Mesendoderm (in vitro differentiated cells): ENCODE measurements around the gene SLC6A15.

Source experiments
- DNase-seq: peaks from one replicate; pipeline ENCODE4 v3.0.0; 2013
- H2AK5ac ChIP-seq: 2 replicates; pipeline ENCODE4 v1.6.1; 2013; ENCODE audit warnings: low read length, inconsistent platforms
- H2BK120ac ChIP-seq: 2 replicates; pipeline ENCODE4 v1.6.1; 2013; ENCODE audit warnings: low read depth, mild to moderate bottlenecking, low read length, moderate library complexity, mixed read lengths
- H2BK15ac ChIP-seq: replicated peaks from 2 replicates; pipeline ENCODE4 v1.6.1; 2013; ENCODE audit warnings: low read depth, mild to moderate bottlenecking, moderate library complexity
- H2BK5ac ChIP-seq: 2 replicates; pipeline ENCODE4 v1.6.1; 2013; ENCODE audit warnings: low read length, inconsistent platforms
- H3K18ac ChIP-seq: 2 replicates; pipeline ENCODE4 v1.6.1; 2013; ENCODE audit warnings: mild to moderate bottlenecking, low read length, mixed read lengths
- H3K23ac ChIP-seq: one replicate; pipeline ENCODE4 v1.6.1; 2013; ENCODE audit warnings: low read length
- H3K27ac ChIP-seq: 2 replicates; pipeline ENCODE4 v1.5.1; 2013; ENCODE audit warnings: low read depth, mild to moderate bottlenecking, inconsistent platforms, low read length, moderate library complexity
- H3K27me3 ChIP-seq: 2 replicates; pipeline ENCODE4 v1.6.1; 2013; ENCODE audit warnings: low read length, control low read depth, mild to moderate bottlenecking, inconsistent platforms; ENCODE audit not compliant: insufficient read depth, poor library complexity
- H3K36me3 ChIP-seq: 2 replicates; pipeline ENCODE4 v1.6.1; 2013; ENCODE audit warnings: low read length, inconsistent platforms; ENCODE audit not compliant: control insufficient read depth, insufficient read depth
- H3K4ac ChIP-seq: one replicate; pipeline ENCODE4 v1.6.1; 2013; ENCODE audit warnings: low read depth, mild to moderate bottlenecking, low read length, moderate library complexity
- H3K4me1 ChIP-seq: 2 replicates; pipeline ENCODE4 v1.6.1; 2013; ENCODE audit warnings: low read depth, low read length, inconsistent platforms; ENCODE audit not compliant: control insufficient read depth
- H3K4me2 ChIP-seq: 2 replicates; pipeline ENCODE4 v1.6.1; 2013; ENCODE audit warnings: low read length
- H3K4me3 ChIP-seq: 2 replicates; pipeline ENCODE4 v1.5.1; 2013; ENCODE audit warnings: mild to moderate bottlenecking, low read length
- H3K56ac ChIP-seq: one replicate; pipeline ENCODE4 v1.6.1; 2013; ENCODE audit warnings: low read length
- H3K79me1 ChIP-seq: 2 replicates; pipeline ENCODE4 v1.6.1; 2013; ENCODE audit warnings: low read length, inconsistent platforms
- H3K79me2 ChIP-seq: 2 replicates; pipeline ENCODE4 v1.6.1; 2013; ENCODE audit warnings: mild to moderate bottlenecking, low read length; ENCODE audit not compliant: control insufficient read depth, insufficient read depth
- H3K9ac ChIP-seq: 2 replicates; pipeline ENCODE4 v1.6.1; 2013; ENCODE audit warnings: low read length, inconsistent platforms
- H4K5ac ChIP-seq: one replicate; pipeline ENCODE4 v1.6.1; 2013; ENCODE audit warnings: low read length
- H4K8ac ChIP-seq: one replicate; pipeline ENCODE4 v1.6.1; 2013; ENCODE audit warnings: low read depth, mild to moderate bottlenecking, control low read depth, low read length, moderate library complexity
- WGBS: extraction: QIAGEN DNeasy Blood & Tissue Kit; methylation state at CpG from one replicate; pipeline ENCODE4 v1.1.7; 2013; ENCODE audit warnings: low lambda C conversion rate, missing lambda C conversion rate; ENCODE audit not compliant: insufficient coverage; ENCODE audit errors: extremely low coverage; 5-methylcytosine and 5-hydroxymethylcytosine counted together

SLC6A15 gene

GRCh38 chr12:84826925-84827324 lies 85.7 kb downstream of the SLC6A15 start:
- H2AK5ac ChIP-seq = no peak overlapping the region

GRCh38 chr12:84825149-84825548 lies 87.5 kb downstream of the SLC6A15 start:
- DNase-seq = no peak
- H4K8ac ChIP-seq = no peak overlapping the region
- no peak overlapping the region for H2BK120ac ChIP-seq
- H3K27ac ChIP-seq = no peak overlapping the region
- no peak overlapping the region for H3K4me3 ChIP-seq
- no peak overlapping the region for H3K18ac ChIP-seq
- no peak overlapping the region for H2BK15ac ChIP-seq
- H4K5ac ChIP-seq = no peak overlapping the region
- no peaks in the 10 kb centered on the region for H3K36me3 ChIP-seq
- no peaks in the 10 kb centered on the region for H3K27me3 ChIP-seq
- H3K23ac ChIP-seq = no peak overlapping the region
- no peaks in the 10 kb centered on the region for H3K4me1 ChIP-seq
- H2BK5ac ChIP-seq = no peak overlapping the region
- no peaks in the 10 kb centered on the region for H3K79me2 ChIP-seq
- no peak overlapping the region for H3K56ac ChIP-seq
- WGBS = no CpG with 5 or more reads among the region's 2 CpGs
- no peak overlapping the region for H3K9ac ChIP-seq
- H3K4me2 ChIP-seq = no peak overlapping the region
- no peak overlapping the region for H3K4ac ChIP-seq
- no peaks in the 10 kb centered on the region for H3K79me1 ChIP-seq
- H2AK5ac ChIP-seq = no peak overlapping the region

More at GRCh38 chr12:84826925-84827324, 85.7 kb downstream of the SLC6A15 start:
- no peak overlapping the region for H2BK15ac ChIP-seq
- H3K79me1 ChIP-seq = no peaks in the 10 kb centered on the region
- no peak overlapping the region for H3K27ac ChIP-seq
- H3K18ac ChIP-seq = no peak overlapping the region
- H3K23ac ChIP-seq = no peak overlapping the region
- no peaks in the 10 kb centered on the region for H3K36me3 ChIP-seq
- H4K5ac ChIP-seq = no peak overlapping the region
- H3K27me3 ChIP-seq = no peaks in the 10 kb centered on the region
- no peak overlapping the region for H3K9ac ChIP-seq
- H3K4me1 ChIP-seq = no peaks in the 10 kb centered on the region
- H3K56ac ChIP-seq = no peak overlapping the region
- no peak overlapping the region for H4K8ac ChIP-seq
- H2BK120ac ChIP-seq = no peak overlapping the region
- H3K4ac ChIP-seq = no peak overlapping the region
- no peak overlapping the region for H3K4me2 ChIP-seq
- no peak for DNase-seq
- no peaks in the 10 kb centered on the region for H3K79me2 ChIP-seq
- no peak overlapping the region for H2BK5ac ChIP-seq
- H3K4me3 ChIP-seq = no peak overlapping the region
- WGBS = no CpG with 5 or more reads among the region's 1 CpG

GRCh38 chr12:84822525-84822924 lies 90.1 kb downstream of the SLC6A15 start:
- no CpG with 5 or more reads among the region's 2 CpGs for WGBS
- no peak overlapping the region for H3K4me2 ChIP-seq
- H3K18ac ChIP-seq = no peak overlapping the region
- no peaks in the 10 kb centered on the region for H3K79me1 ChIP-seq
- no peak for DNase-seq
- H3K79me2 ChIP-seq = no peaks in the 10 kb centered on the region
- no peaks in the 10 kb centered on the region for H3K36me3 ChIP-seq
- H3K4me3 ChIP-seq = no peak overlapping the region
- no peak overlapping the region for H3K27ac ChIP-seq
- no peak overlapping the region for H4K8ac ChIP-seq
- H3K4me1 ChIP-seq = no peaks in the 10 kb centered on the region
- H4K5ac ChIP-seq = no peak overlapping the region
- H3K4ac ChIP-seq = no peak overlapping the region
- H3K23ac ChIP-seq = no peak overlapping the region
- no peaks in the 10 kb centered on the region for H3K27me3 ChIP-seq
- H3K56ac ChIP-seq = no peak overlapping the region
- H2BK5ac ChIP-seq = no peak overlapping the region
- no peak overlapping the region for H3K9ac ChIP-seq
- H2BK120ac ChIP-seq = no peak overlapping the region
- H2AK5ac ChIP-seq = no peak overlapping the region
- H2BK15ac ChIP-seq = no peak overlapping the region

DNA sequence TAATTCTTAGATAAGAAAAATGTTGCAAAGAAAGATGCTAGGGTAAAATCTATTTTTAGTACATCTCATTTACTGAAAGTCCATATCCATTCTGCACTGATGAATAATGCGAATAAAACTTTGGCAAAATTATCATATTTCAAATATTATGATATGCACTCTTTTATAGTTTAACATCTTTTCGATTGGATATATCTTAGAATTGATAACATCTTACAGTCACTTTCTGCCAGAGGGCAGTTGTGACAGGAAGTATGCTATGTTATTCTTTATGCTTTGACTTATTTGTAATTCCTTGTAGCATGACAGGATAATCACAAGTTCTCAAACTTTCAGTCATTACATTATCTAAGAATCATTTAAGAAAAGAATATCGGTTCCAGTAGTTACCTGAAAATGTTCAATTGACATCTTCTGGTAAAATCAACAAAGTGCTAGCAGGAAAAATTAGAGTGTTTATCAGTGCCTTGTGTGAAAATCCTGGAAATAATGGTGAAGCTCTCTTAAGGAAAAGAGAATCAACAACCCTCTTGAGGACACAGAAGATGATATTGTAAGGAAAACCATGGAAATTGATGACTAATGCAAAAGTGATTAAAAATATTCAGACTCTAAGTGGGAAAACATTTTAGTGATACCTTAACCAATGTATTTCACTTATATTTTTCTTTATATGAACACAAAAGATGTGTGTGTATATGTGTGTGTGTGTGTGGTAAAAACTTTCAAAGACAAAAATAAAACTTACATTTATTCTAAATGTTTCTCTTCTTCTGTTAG lies 95.5 kb downstream of the SLC6A15 start:
- H3K4ac ChIP-seq = no peak overlapping the region
- H3K79me2 ChIP-seq = no peaks in the 10 kb centered on the region
- no peak overlapping the region for H4K5ac ChIP-seq
- H2BK15ac ChIP-seq = no peak overlapping the region
- H3K4me3 ChIP-seq = no peak overlapping the region
- H3K27ac ChIP-seq = no peak overlapping the region
- DNase-seq = no peak
- H3K56ac ChIP-seq = no peak overlapping the region
- no peak overlapping the region for H3K23ac ChIP-seq
- no peaks in the 10 kb centered on the region for H3K36me3 ChIP-seq
- H3K4me2 ChIP-seq = no peak overlapping the region
- WGBS = no CpG with 5 or more reads among the region's 3 CpGs
- no peak overlapping the region for H2BK5ac ChIP-seq
- H4K8ac ChIP-seq = no peak overlapping the region
- no peaks in the 10 kb centered on the region for H3K79me1 ChIP-seq
- H3K27me3 ChIP-seq = no peaks in the 10 kb centered on the region
- no peaks in the 10 kb centered on the region for H3K4me1 ChIP-seq
- no peak overlapping the region for H2AK5ac ChIP-seq
- H2BK120ac ChIP-seq = no peak overlapping the region
- H3K9ac ChIP-seq = no peak overlapping the region
- no peak overlapping the region for H3K18ac ChIP-seq

DNA sequence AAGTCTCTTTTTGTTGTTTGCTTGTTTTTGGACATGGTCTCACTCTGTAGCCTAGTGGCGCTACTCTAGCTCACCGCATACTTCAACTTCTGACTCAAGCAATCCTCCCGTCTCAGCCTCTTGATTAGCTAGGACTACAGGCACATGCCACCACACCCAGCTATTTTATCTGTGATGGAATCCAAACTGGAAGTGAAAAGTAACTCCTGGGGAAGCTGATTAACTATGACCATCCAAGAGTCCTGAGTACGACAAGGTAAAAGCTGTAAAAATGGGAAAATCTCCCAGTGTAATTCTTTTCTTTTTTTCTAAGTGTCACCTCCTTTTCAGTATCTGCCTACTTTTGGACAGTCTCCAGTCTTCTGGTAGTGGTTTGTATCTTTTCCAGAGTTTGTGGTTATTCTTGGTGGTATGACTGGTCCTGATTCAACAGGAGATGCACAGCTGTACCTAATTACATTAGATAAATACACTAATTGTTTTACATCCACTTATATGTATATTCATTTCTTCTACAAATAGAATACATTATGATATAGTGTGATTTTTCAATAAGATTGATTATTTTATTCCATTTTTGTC lies 97.8 kb downstream of the SLC6A15 start:
- no peak overlapping the region for H3K27ac ChIP-seq
- H4K8ac ChIP-seq = no peak overlapping the region
- H2BK120ac ChIP-seq = no peak overlapping the region
- no peaks in the 10 kb centered on the region for H3K27me3 ChIP-seq
- H3K18ac ChIP-seq = no peak overlapping the region
- H3K56ac ChIP-seq = no peak overlapping the region
- no peaks in the 10 kb centered on the region for H3K4me1 ChIP-seq
- WGBS = no CpG with 5 or more reads among the region's 4 CpGs
- H3K4ac ChIP-seq = no peak overlapping the region
- H3K23ac ChIP-seq = no peak overlapping the region
- no peaks in the 10 kb centered on the region for H3K36me3 ChIP-seq
- no peaks in the 10 kb centered on the region for H3K79me2 ChIP-seq
- H2BK5ac ChIP-seq = no peak overlapping the region
- DNase-seq = no peak
- H4K5ac ChIP-seq = no peak overlapping the region
- no peak overlapping the region for H3K4me2 ChIP-seq
- no peak overlapping the region for H3K4me3 ChIP-seq
- H2BK15ac ChIP-seq = no peak overlapping the region
- no peak overlapping the region for H3K9ac ChIP-seq
- H3K79me1 ChIP-seq = no peaks in the 10 kb centered on the region
- H2AK5ac ChIP-seq = no peak overlapping the region
